ENCODE measurements around the gene PTPN4.

The PTPN4 gene

GRCh38 chr2:120026890-120027289 is 267.2 kb downstream of the PTPN4 start:
- DNase-seq, result no peak

DNA sequence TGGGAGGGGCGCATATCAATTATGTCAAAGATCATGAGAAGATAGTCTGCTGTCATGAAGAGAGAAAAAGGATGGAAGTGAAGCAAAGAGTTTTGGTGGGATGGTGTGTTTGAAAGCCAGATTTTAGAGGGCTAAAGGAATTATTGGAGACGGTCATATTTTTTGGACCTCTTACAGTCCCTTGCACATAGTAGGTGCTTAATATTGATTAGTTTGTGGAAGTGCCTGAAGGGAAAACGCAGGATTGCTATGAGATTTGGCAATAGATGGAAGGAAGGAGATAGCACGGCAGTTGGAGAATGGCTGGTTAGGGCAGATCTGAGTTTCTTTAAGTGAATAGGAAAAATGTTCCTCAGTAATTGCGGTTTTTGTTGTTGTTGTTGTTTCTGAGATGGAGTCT is 269.1 kb downstream of the PTPN4 start:
- no peak for DNase-seq

GRCh38 chr2:120029672-120030640 is 270.2 kb downstream of the PTPN4 start:
- no peak for DNase-seq

DNA sequence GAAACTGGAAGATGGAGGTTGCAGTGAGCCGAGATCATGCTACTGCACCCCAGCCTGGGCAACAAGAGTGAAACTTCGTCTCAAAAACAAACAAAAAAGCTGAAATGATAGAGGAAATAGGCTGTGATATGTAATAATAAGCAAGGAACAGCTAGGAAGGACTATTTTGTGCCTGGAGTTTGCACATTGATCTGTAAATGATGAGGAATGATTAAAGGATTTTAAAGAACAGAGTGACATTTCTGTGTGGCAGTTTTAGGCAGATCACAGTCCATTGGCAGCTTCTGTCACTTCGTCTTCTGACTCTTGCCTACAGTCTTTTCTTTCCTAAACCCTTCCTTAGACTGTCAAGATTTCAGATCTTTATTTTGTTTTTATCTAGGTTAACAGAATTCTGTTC is 272.6 kb downstream of the PTPN4 start:
- DNase-seq, result no peak

Data from CD4-positive, alpha-beta T cell treated with Interleukin-4 for 1 hour (primary cell).